HepG2 (cell line): Measurements from ENCODE around the gene FBXL2. TPM values are rescaled to one million over a fixed set of nuclear protein-coding genes. Genes with fewer than 3 reads are reported as not detected.

Experiments
- ATAC-seq: fragments of 200-7000 bp; cut with Tn5 transposase; 3 replicates; pipeline ENCODE4 v1.9.1; 2020; ENCODE audit warnings: mild to moderate bottlenecking, moderate library complexity
- BruUV-seq: library from RNA; stranded (reverse); fragments of 400-500 nt; replicated peaks from 2 replicates; lab custom pipeline; 2021; lab: Mats Ljungman, UMichigan
- CTCF ChIA-PET: fragments of 300-600 bp; formaldehyde crosslinking; extraction: SDS; loops from one replicate; lab custom pipeline; 2021; ENCODE audit warnings: low total read pairs, inconsistent platforms, low intra/inter-chr PET ratio; lab: Yijun Ruan, JAX
- POLR2A ChIA-PET: fragments of 350-600 bp; sonication (Branson Sonifier 250); formaldehyde crosslinking; loops from one replicate; lab custom pipeline; 2020; ENCODE audit warnings: antibody characterized with exemption, inconsistent platforms; lab: Yijun Ruan, JAX
- DNase-seq: peaks from one replicate; pipeline ENCODE4 v3.0.0-alpha.2; 2015; ENCODE audit warnings: low spot score
- FAIRE-seq: peaks from 3 replicates; lab custom pipeline; 2011; peaks lifted over from hg19 to GRCh38; lab: Jason Lieb, UNC
- H2AFZ ChIP-seq: one replicate; pipeline ENCODE4 v1.6.1; 2011; ENCODE audit warnings: low read length, inconsistent platforms
- H3K27ac ChIP-seq: fragments of 300-600 bp; 3 replicates; pipeline ENCODE4 v1.8.0; 2011; ENCODE audit warnings: mixed run types, mild to moderate bottlenecking, mixed read lengths, low read length, inconsistent platforms; ENCODE audit not compliant: insufficient read depth; ENCODE audit errors: extremely low read length
- H3K27me3 ChIP-seq, 2 experiments: fragments of 200-600 bp in 1 of 2; 2 replicates in 1 of 2; 3 replicates in 1 of 2; pipeline versions ENCODE4 v1.6.0 to v1.8.0; 2011; ENCODE audit warnings: low read length in 2 of 2, mild to moderate bottlenecking in 2 of 2, moderate library complexity in 2 of 2, inconsistent platforms in 1 of 2; ENCODE audit not compliant: insufficient read depth in 2 of 2, control insufficient read depth in 1 of 2
- H3K36me3 ChIP-seq, 2 experiments: fragments of 200-600 bp in 1 of 2; replicated peaks in 1 of 2; 2 replicates in 1 of 2; 3 replicates in 1 of 2; pipeline versions ENCODE4 v1.5.1 to v1.8.0; 2011; ENCODE audit warnings: low read length in 2 of 2, inconsistent platforms in 1 of 2; ENCODE audit not compliant: insufficient read depth in 2 of 2, control insufficient read depth in 1 of 2
- H3K4me1 ChIP-seq: 2 replicates; pipeline ENCODE4 v1.5.1; 2012; ENCODE audit warnings: low read length, inconsistent platforms; ENCODE audit not compliant: insufficient read depth
- H3K4me2 ChIP-seq: 2 replicates; pipeline ENCODE4 v1.6.0; 2011; ENCODE audit warnings: low read depth, low read length, inconsistent platforms
- H3K4me3 ChIP-seq, 3 experiments: fragments of 200-600 bp in 1 of 3; sonication (generic), shearing (Covaris generic) in 1 of 3; replicated peaks in 1 of 3; 2 replicates each; pipeline ENCODE4 v1.5.1; 2011 to 2016; ENCODE audit warnings: low read length in 3 of 3, inconsistent platforms in 2 of 3, low read depth in 2 of 3, mild to moderate bottlenecking in 2 of 3, control low read depth in 1 of 3, mixed read lengths in 1 of 3; ENCODE audit not compliant: insufficient read depth in 1 of 3
- H3K79me2 ChIP-seq: one replicate; pipeline ENCODE4 v1.6.1; 2011; ENCODE audit warnings: low read length, inconsistent platforms; ENCODE audit not compliant: insufficient read depth
- H3K9ac ChIP-seq: 2 replicates; pipeline ENCODE4 v1.6.0; 2011; ENCODE audit warnings: mild to moderate bottlenecking, low read depth, low read length, inconsistent platforms; ENCODE audit not compliant: insufficient read depth
- H3K9me3 ChIP-seq: 2 replicates; pipeline ENCODE4 v1.5.1; 2012; ENCODE audit warnings: mild to moderate bottlenecking, low read length
- H4K20me1 ChIP-seq: 2 replicates; pipeline ENCODE4 v1.6.0; 2011; ENCODE audit warnings: inconsistent platforms, mild to moderate bottlenecking, low read length, moderate library complexity; ENCODE audit not compliant: insufficient read depth
- ARNTL ChIP-seq: sonication (generic); formaldehyde crosslinking; IDR thresholded peaks from 2 replicates; pipeline ENCODE4 v1.4.0; 2020; ENCODE audit warnings: mild to moderate bottlenecking, missing genetic modification reagents
- ATF5 ChIP-seq: sonication (generic); formaldehyde crosslinking; IDR thresholded peaks from 2 replicates; pipeline ENCODE4 v1.4.0; 2020; ENCODE audit warnings: mild to moderate bottlenecking, low read depth, missing genetic modification reagents
- CBFB ChIP-seq: sonication (generic); formaldehyde crosslinking; IDR thresholded peaks from 2 replicates; pipeline ENCODE4 v1.4.0; 2020; ENCODE audit warnings: missing genetic modification reagents
- CBX2 ChIP-seq, 2 experiments: fragments of 200-600 bp in 1 of 2; sonication (generic); formaldehyde crosslinking in 1 of 2; IDR thresholded peaks; 2 replicates each; pipeline versions ENCODE4 v1.7.0 to v1.8.1; 2018 to 2022; ENCODE audit warnings: low read depth in 2 of 2, low read length in 1 of 2, mild to moderate bottlenecking in 1 of 2, missing genetic modification reagents in 1 of 2
- JARID2 ChIP-seq: sonication (generic); formaldehyde crosslinking; IDR thresholded peaks from 2 replicates; pipeline ENCODE4 v1.8.1; 2023; ENCODE audit warnings: missing genetic modification reagents, inconsistent platforms; ENCODE audit not compliant: insufficient replicate concordance
- MAX ChIP-seq: IDR thresholded peaks from 2 replicates; pipeline ENCODE4 v1.6.1; 2012; ENCODE audit warnings: inconsistent platforms
- MLX ChIP-seq: IDR thresholded peaks from 2 replicates; pipeline ENCODE4 v1.6.1; 2016
- MYPOP ChIP-seq: sonication (generic); formaldehyde crosslinking; IDR thresholded peaks from 2 replicates; pipeline ENCODE4 v1.8.1; 2023; ENCODE audit warnings: mild to moderate bottlenecking, moderate library complexity, missing genetic modification reagents
- SRY ChIP-seq: sonication (generic); formaldehyde crosslinking; IDR thresholded peaks from 2 replicates; pipeline ENCODE4 v1.8.0; 2022; ENCODE audit warnings: mild to moderate bottlenecking, missing genetic modification reagents
- TP53 ChIP-seq: sonication (generic); formaldehyde crosslinking; conservative IDR thresholded peaks from 2 replicates; pipeline ENCODE4 v1.4.0; 2020; ENCODE audit warnings: missing genetic modification reagents
- ZFP1 ChIP-seq: IDR thresholded peaks from 2 replicates; pipeline ENCODE4 v1.6.1; 2016
- ZNF441 ChIP-seq: sonication (generic); formaldehyde crosslinking; IDR thresholded peaks from 2 replicates; pipeline ENCODE4 v1.7.0; 2021; ENCODE audit warnings: missing genetic modification reagents, borderline replicate concordance
- ZNF446 ChIP-seq: sonication (generic); formaldehyde crosslinking; IDR thresholded peaks from 2 replicates; pipeline ENCODE4 v1.5.0; 2020; ENCODE audit warnings: mild to moderate bottlenecking, missing genetic modification reagents
- ZNF850 ChIP-seq: sonication (generic); formaldehyde crosslinking; conservative IDR thresholded peaks from 2 replicates; pipeline ENCODE4 v1.9.0; 2021; ENCODE audit warnings: mild to moderate bottlenecking, missing genetic modification reagents
- WGBS: methylation state at CpG from one replicate; pipeline ENCODE4 v1.1.6; 2017; ENCODE audit warnings: low lambda C conversion rate; 5-methylcytosine and 5-hydroxymethylcytosine counted together
- in situ Hi-C: cut with HindIII; loops from 2 replicates; pipeline ENCODE4 v1.10.0; 2017; ENCODE audit warnings: low pct_unique_long_range_greater_than_20kb; ENCODE audit not compliant: extremely low pct_ligation_motif_present
- intact Hi-C: fragments of 100-400 bp; cut with micrococcal nuclease; formaldehyde crosslinking; loops from one replicate; pipeline ENCODE4 v1.10.0; 2022; ENCODE audit not compliant: unreplicated experiment
- polyA plus RNA-seq, 8 experiments: library from polyadenylated mRNA; depleted of rRNA in 3 of 8; stranded (reverse) in 7 of 8; unstranded in 1 of 8; fragments of >200 nt; fragmentation: Illumina TruSeq in 4 of 8; extraction: Trizol in 4 of 8; gene quantifications; 2 replicates each; pipeline versions ENCODE4 v1.2.1 to v1.2.3, GENCODE V29; 2011 to 2016; ENCODE audit warnings: low read depth in 4 of 8, missing spikeins in 1 of 8, mixed read lengths in 1 of 8; ENCODE audit not compliant: insufficient read depth in 1 of 8
- total RNA-seq, 5 experiments: library from RNA; depleted of rRNA; stranded (reverse); fragments of >200 nt; fragmentation: Illumina TruSeq; extraction: Trizol; gene quantifications; 2 replicates each; pipeline ENCODE4 v1.2.3, GENCODE V29; 2016; ENCODE audit warnings: low read depth in 1 of 5

Gene FBXL2
- total and polyA plus RNA-seq, 2 of the 13 experiments (the other 11 are each of a cell fraction or from before 2014, with no cell fraction given) = 1.8 to 5.0 TPM

- no peak for ATAC-seq
Observed at GRCh38 chr3:33317963-33318709, 40.9 kb downstream of the FBXL2 start.

More at GRCh38 chr3:33317963-33318709, 40.9 kb downstream of the FBXL2 start:
- Histone ChIP-seq H4K20me1 (no peaks in the 10 kb centered on the region), H3K4me1 (peaks cover 36% of the 10 kb centered on the region), H3K4me2 (no peak overlapping the region), H3K27me3 (no peaks in the 10 kb centered on the region)
- TF ChIP-seq MYPOP (CRISPR knock-in tag) (no peak), JARID2 (CRISPR knock-in tag) (no peak), ZNF441 (CRISPR knock-in tag) (no peak), ARNTL (CRISPR knock-in tag) (no peak), ZFP1 (no peak), ZNF850 (CRISPR knock-in tag) (no peak), TP53 (CRISPR knock-in tag) (no peak), CBX2 (IDR thresholded peaks at IDR 0.05; ENCODE audit: low read depth, low read length) (no peak), CBX2 (CRISPR knock-in tag; IDR thresholded peaks at IDR 0.05; ENCODE audit: low read depth) (no peak), CBFB (CRISPR knock-in tag) (no peak), ATF5 (CRISPR knock-in tag) (no peak), ZNF446 (CRISPR knock-in tag) (no peak), SRY (no peak), MLX (CRISPR knock-in tag) (no peak), MAX (no peak)
- TF ChIP-seq, all 625 proteins: peak for 0
- CTCF ChIA-PET = interaction anchor here (1.3 kb wide), 1 partner anchor 187 kb away, joined by 5 read pairs; no protein-coding TSS in a partner anchor
- no peaks in the 10 kb centered on the region for H3K36me3 ChIP-seq
- H3K9ac ChIP-seq = no peak overlapping the region
- no peak overlapping the region for H2AFZ ChIP-seq
- FAIRE-seq (no peak), DNase-seq (peak; percentile 18)
- H3K9me3 ChIP-seq = no peaks in the 10 kb centered on the region
- POLR2A ChIA-PET = no interaction called here
- no peaks in the 10 kb centered on the region for H3K79me2 ChIP-seq
- H3K4me3 ChIP-seq = no peak overlapping the region
- BruUV-seq = no TSS peak
- 58% methylated on average over 4 of the region's 4 CpGs for WGBS
- in situ Hi-C loops = no loop called here
- no peak overlapping the region for H3K27ac ChIP-seq
- intact Hi-C loops = loop anchor here (2.0 kb wide), 1 partner anchor 187 kb away; no protein-coding TSS in a partner anchor
